ENCODE results near the gene MND1.
"Not testable (repeated sequence)": the region's sequence is repeated elsewhere in the genome, so short reads cannot be mapped to it uniquely, and the experiment has no call there.

Gene MND1

GRCh38 chr4:153403726-153404125 lies 59.2 kb downstream of the MND1 start:
- no peak for DNase-seq (ENCODE audit: low read depth in 2 of 2)

GRCh38 chr4:153407906-153408305 lies 63.4 kb downstream of the MND1 start:
- DNase-seq (ENCODE audit: low read depth in 2 of 2): no peak

GRCh38 chr4:153408932-153409331 lies 64.4 kb downstream of the MND1 start:
- no peak for DNase-seq (ENCODE audit: low read depth in 2 of 2)

- no peak for DNase-seq (ENCODE audit: low read depth in 2 of 2)
Observed at GRCh38 chr4:153409412-153409811, 64.9 kb downstream of the MND1 start.

- no peak for DNase-seq (ENCODE audit: low read depth in 2 of 2)
Observed at GRCh38 chr4:153409924-153410501, 65.5 kb downstream of the MND1 start.

- no peak for DNase-seq (ENCODE audit: low read depth in 2 of 2)
Observed at GRCh38 chr4:153413842-153414241, 69.4 kb downstream of the MND1 start.

- not testable (repeated sequence) for DNase-seq (ENCODE audit: low read depth in 2 of 2)
Observed at GRCh38 chr4:153416456-153416855, 72.0 kb downstream of the MND1 start.

GRCh38 chr4:153418121-153418520 lies 73.6 kb downstream of the MND1 start:
- DNase-seq (ENCODE audit: low read depth in 2 of 2): no peak

- DNase-seq (ENCODE audit: low read depth in 2 of 2): no peak
Observed at GRCh38 chr4:153418558-153418957, 74.1 kb downstream of the MND1 start.

- DNase-seq (ENCODE audit: low read depth in 2 of 2): no peak
Observed at GRCh38 chr4:153419029-153419428, 74.5 kb downstream of the MND1 start.

- DNase-seq (ENCODE audit: low read depth in 2 of 2): no peak
Observed at GRCh38 chr4:153419673-153420278, 75.3 kb downstream of the MND1 start.

- DNase-seq (ENCODE audit: low read depth in 2 of 2): no peak
Observed at GRCh38 chr4:153420361-153420760, 75.9 kb downstream of the MND1 start.

- no peak for DNase-seq (ENCODE audit: low read depth in 2 of 2)
Observed at GRCh38 chr4:153421941-153422340, 77.5 kb downstream of the MND1 start.

GRCh38 chr4:153426207-153426885 lies 81.9 kb downstream of the MND1 start:
- no peak for DNase-seq (ENCODE audit: low read depth in 2 of 2)

GRCh38 chr4:153427363-153428071 lies 83.0 kb downstream of the MND1 start:
- peak; percentile 63 to 67 for DNase-seq (ENCODE audit: low read depth in 2 of 2)

- no peak for DNase-seq (ENCODE audit: low read depth in 2 of 2)
Observed at GRCh38 chr4:153428941-153429475, 84.5 kb downstream of the MND1 start.

GRCh38 chr4:153432965-153433753 lies 88.7 kb downstream of the MND1 start:
- peak; percentile 60 to 72 for DNase-seq (ENCODE audit: low read depth in 2 of 2)

- DNase-seq (ENCODE audit: low read depth in 2 of 2): no peak
Observed at GRCh38 chr4:153433754-153434105, 89.2 kb downstream of the MND1 start.

- no peak for DNase-seq (ENCODE audit: low read depth in 2 of 2)
Observed at GRCh38 chr4:153434190-153434589, 89.7 kb downstream of the MND1 start.

GRCh38 chr4:153438916-153439756 lies 94.6 kb downstream of the MND1 start:
- no peak for DNase-seq (ENCODE audit: low read depth in 2 of 2)

GRCh38 chr4:153439831-153440230 lies 95.3 kb downstream of the MND1 start:
- no peak for DNase-seq (ENCODE audit: low read depth in 2 of 2)

Measured in fibroblast of skin of left biceps (primary cell).